NCI-H1694 treated with DMSO at 0.1 percent for 48 hours (cell line): ENCODE measurements around the gene LENEP.

ENCODE experiments used
- DNase-seq: peaks from one replicate; lab custom pipeline; 2025; lab: John Stamatoyannopoulos, UW

Gene LENEP

GRCh38 chr1:154999571-155000410, 6.4 kb downstream of the LENEP start:
- DNase-seq = peak; percentile 57

GRCh38 chr1:155000411-155000725, 7.0 kb downstream of the LENEP start:
- DNase-seq = peak; percentile 88

- DNase-seq = peak; percentile 91
These were observed 7.5 kb downstream of the LENEP start for GRCh38 chr1:155000726-155001424.

- peak; percentile 82 for DNase-seq
These were observed 8.0 kb downstream of the LENEP start for GRCh38 chr1:155001425-155001674.

- peak; percentile 99 for DNase-seq
These were observed 8.5 kb downstream of the LENEP start for GRCh38 chr1:155001675-155002463.

- DNase-seq = no peak
These were observed 9.3 kb downstream of the LENEP start, which contains the start of gene ZBTB7B for GRCh38 chr1:155002464-155003226. Gene ZBTB7B (plus strand): TSS chr1:155002802. CDS start chr1:155014661, 11,859 bp downstream.

GRCh38 chr1:155003227-155003765, 9.9 kb downstream of the LENEP start:
- DNase-seq = no peak

- DNase-seq = no peak
These were observed 10.5 kb downstream of the LENEP start for GRCh38 chr1:155003766-155004351.

- DNase-seq = no peak
These were observed 11.1 kb downstream of the LENEP start for GRCh38 chr1:155004352-155005075.

GRCh38 chr1:155005076-155006011, 12.0 kb downstream of the LENEP start:
- DNase-seq = no peak

- DNase-seq = peak; percentile 48
These were observed 13.3 kb downstream of the LENEP start for GRCh38 chr1:155006601-155007101.

GRCh38 chr1:155007251-155007828, 14.0 kb downstream of the LENEP start:
- DNase-seq = no peak

GRCh38 chr1:155008015-155008941, 14.9 kb downstream of the LENEP start:
- DNase-seq = no peak

GRCh38 chr1:155009221-155009711, 15.9 kb downstream of the LENEP start:
- no peak for DNase-seq

- DNase-seq = no peak
These were observed 16.4 kb downstream of the LENEP start for GRCh38 chr1:155009742-155010141.

GRCh38 chr1:155010211-155010918, 17.0 kb downstream of the LENEP start:
- DNase-seq = no peak

- no peak for DNase-seq
These were observed 17.6 kb downstream of the LENEP start for GRCh38 chr1:155011004-155011416.
